GM12801 (cell line): ENCODE data around the gene OS9.

Source experiments
- TF ChIP-seq, protein P1 (sequence below): IDR thresholded peaks from one replicate; pipeline ENCODE4 v1.5.1; 2011; ENCODE audit warnings: control low read depth; ENCODE audit not compliant: insufficient read length; ENCODE audit errors: extremely low read depth

Gene OS9

DNA sequence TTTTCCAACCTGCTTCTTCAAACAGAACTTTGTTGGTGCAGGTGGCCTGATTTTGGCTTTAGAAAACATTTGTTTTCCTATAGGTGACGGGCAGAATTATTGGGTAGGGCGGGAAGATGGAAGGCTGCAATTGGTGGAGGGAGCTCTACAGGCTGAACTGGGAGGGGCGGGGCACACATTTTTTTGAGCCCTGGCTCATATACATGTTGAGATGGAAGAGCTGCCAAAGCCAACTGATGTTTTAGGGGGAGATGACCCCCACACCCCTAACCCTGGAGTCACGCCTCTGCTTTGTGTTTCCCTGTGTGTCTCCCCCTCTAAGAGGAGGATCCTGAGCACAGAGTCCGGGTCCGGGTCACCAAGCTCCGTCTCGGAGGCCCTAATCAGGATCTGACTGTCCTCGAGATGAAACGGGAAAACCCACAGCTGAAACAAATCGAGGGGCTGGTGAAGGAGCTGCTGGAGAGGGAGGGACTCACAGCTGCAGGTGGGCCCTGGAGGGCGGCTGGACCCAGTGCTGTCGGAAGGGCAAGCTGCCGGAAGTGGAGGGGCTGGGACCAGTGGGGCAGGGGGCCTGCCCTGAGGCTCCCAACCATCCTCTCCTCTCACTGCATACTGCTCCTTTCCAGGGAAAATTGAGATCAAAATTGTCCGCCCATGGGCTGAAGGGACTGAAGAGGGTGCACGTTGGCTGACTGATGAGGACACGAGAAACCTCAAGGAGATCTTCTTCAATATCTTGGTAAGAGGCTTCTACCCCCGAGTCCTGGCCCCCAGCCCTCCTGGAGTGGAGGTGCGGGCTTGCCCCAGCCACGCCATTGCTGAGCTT lies 26.1 kb downstream of the OS9 start:
- TF ChIP-seq, protein P1, sequence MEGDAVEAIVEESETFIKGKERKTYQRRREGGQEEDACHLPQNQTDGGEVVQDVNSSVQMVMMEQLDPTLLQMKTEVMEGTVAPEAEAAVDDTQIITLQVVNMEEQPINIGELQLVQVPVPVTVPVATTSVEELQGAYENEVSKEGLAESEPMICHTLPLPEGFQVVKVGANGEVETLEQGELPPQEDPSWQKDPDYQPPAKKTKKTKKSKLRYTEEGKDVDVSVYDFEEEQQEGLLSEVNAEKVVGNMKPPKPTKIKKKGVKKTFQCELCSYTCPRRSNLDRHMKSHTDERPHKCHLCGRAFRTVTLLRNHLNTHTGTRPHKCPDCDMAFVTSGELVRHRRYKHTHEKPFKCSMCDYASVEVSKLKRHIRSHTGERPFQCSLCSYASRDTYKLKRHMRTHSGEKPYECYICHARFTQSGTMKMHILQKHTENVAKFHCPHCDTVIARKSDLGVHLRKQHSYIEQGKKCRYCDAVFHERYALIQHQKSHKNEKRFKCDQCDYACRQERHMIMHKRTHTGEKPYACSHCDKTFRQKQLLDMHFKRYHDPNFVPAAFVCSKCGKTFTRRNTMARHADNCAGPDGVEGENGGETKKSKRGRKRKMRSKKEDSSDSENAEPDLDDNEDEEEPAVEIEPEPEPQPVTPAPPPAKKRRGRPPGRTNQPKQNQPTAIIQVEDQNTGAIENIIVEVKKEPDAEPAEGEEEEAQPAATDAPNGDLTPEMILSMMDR: no peak

DNA sequence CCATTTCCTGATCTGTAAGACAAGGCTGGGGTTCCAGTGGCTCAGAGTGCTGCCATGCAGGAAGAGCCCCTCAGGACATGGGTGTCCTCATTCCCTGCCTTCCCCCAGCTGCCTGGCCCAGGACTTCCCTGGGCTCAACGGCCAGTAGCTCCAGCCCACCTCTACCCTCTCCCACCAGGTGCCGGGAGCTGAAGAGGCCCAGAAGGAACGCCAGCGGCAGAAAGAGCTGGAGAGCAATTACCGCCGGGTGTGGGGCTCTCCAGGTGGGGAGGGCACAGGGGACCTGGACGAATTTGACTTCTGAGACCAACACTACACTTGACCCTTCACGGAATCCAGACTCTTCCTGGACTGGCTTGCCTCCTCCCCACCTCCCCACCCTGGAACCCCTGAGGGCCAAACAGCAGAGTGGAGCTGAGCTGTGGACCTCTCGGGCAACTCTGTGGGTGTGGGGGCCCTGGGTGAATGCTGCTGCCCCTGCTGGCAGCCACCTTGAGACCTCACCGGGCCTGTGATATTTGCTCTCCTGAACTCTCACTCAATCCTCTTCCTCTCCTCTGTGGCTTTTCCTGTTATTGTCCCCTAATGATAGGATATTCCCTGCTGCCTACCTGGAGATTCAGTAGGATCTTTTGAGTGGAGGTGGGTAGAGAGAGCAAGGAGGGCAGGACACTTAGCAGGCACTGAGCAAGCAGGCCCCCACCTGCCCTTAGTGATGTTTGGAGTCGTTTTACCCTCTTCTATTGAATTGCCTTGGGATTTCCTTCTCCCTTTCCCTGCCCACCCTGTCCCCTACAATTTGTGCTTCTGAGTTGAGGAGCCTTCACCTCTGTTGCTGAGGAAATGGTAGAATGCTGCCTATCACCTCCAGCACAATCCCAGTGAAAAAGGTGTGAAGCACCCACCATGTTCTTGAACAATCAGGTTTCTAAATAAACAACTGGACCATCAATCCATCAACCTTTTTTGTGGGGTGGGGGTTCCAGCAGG lies 27.0 kb downstream of the OS9 start:
- TF ChIP-seq, protein P1: no peak

DNA sequence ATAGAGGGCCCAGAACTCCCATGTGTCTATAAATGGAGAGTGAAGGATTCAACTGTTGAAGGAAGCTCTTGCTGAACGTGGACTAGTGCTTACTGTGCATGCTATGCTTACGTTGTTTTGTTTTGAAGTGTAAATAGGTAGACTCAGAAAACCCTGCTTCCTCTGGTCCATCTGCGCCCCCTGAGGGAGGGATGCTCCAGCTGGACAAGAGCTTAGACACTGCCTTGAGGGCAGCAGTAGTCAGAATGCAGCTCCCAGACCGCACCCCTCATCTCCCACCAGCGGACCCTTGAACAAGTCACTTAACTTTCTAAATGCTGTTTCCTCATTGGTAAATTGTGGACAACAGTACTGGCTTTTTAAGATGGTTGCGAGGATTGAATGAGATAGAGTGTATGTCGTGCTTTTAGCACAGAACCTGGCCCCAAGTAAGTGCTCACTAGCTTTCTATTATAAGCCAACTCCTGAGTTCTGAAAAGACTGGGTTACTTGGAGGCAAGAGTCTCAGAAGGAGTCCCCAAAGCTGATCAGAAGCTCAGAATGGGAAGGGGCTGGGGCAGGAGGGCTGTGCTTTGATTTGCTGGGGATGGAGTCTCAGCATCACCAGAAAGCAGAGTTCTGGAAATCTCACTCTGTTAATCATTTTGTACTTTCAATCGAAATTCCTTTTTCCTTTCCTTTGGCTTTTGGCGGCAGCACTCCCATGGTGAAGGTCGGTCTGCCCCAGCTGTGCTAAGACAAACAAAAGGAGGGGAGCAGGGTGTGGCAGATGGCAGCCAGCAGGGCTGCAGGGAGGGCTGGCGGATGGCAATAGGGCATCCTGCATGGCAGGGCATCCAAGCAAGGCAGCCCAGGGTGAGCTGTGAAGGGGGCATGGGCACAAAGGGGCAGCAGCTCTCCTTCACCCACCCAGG lies 29.0 kb downstream of the OS9 start:
- TF ChIP-seq, protein P1: no peak

DNA sequence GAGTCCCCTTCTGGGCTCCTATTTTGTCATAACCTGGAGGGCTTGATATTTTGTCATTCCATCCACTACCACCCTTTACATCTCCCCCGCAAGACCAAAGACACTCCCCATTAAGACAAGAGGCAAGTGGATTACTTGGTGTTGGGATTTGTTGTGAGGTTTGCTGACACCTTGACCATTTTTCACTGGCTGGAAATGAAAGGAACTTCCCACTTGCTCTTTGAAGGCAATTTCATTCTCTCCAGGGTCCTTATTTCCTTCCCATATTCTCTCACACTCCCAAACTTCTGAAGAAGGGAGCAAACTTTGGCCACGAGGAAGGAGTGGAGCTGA lies 29.7 kb downstream of the OS9 start:
- TF ChIP-seq, protein P1: no peak

DNA sequence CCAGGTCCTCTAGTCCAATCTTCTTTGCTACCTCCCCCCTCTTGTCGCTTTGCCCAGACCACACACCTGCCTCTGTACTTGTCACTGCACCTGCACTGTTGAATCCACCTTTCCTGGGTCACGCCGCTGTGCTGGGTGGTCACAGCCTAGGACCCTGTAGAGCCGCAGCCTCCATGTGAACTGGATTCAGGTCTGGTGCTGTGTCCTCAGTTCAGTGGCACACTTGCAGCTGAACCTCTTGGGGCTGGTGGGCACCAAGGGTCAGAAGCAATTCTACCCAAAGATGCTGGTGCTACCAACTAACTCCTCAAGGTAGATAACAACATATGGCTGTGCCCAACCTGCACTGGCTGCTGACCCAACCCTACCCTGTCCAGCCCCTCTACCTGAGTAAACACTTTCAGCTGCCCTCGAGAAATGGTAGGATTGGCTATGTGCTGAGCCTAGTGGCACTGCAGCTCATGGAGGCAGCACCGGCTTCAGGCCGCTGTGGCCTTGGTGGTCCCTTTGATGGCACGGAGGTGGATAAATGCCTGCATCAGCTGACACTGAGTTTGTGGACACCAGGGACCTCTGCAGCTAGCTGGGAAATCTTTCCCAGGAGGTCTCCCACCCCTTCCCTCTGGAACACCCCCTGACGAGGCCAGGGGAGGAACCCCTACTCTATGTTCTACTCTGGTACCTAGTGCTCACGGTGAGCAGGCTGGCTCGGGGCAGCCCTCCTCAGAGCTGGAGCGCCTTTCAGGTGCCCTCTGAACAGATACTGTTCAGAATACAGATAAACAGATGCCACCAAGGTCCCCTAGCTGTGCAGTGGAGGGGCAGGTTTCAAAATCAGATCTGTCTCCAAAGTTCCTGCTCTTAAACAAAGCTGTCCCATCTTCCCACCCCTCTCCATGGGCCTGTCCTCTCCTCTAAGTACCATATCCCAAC lies 30.3 kb downstream of the OS9 start:
- TF ChIP-seq, protein P1: no peak

- TF ChIP-seq, protein P1: no peak
Measured at GRCh38 chr12:57724936-57725740, 31.2 kb downstream of the OS9 start.
